Erythroblast (primary cell): ENCODE results near the gene PLIN4.
"Not testable (repeated sequence)": the region's sequence is repeated elsewhere in the genome, so short reads cannot be mapped to it uniquely, and the experiment has no call there.

Experiments
- DNase-seq, 2 experiments: peaks; one replicate each; lab custom pipeline; 2025; lab: John Stamatoyannopoulos, UW
- GATA1 ChIP-seq: IDR thresholded peaks from 2 replicates; pipeline ENCODE4 v1.6.1; 2011; ENCODE audit warnings: low read depth, mild to moderate bottlenecking, control low read depth, low read length, moderate library complexity
- POLR2A ChIP-seq: IDR thresholded peaks from 2 replicates; pipeline ENCODE4 v1.6.1; 2011; ENCODE audit warnings: mild to moderate bottlenecking, low read length

PLIN4 gene

DNA sequence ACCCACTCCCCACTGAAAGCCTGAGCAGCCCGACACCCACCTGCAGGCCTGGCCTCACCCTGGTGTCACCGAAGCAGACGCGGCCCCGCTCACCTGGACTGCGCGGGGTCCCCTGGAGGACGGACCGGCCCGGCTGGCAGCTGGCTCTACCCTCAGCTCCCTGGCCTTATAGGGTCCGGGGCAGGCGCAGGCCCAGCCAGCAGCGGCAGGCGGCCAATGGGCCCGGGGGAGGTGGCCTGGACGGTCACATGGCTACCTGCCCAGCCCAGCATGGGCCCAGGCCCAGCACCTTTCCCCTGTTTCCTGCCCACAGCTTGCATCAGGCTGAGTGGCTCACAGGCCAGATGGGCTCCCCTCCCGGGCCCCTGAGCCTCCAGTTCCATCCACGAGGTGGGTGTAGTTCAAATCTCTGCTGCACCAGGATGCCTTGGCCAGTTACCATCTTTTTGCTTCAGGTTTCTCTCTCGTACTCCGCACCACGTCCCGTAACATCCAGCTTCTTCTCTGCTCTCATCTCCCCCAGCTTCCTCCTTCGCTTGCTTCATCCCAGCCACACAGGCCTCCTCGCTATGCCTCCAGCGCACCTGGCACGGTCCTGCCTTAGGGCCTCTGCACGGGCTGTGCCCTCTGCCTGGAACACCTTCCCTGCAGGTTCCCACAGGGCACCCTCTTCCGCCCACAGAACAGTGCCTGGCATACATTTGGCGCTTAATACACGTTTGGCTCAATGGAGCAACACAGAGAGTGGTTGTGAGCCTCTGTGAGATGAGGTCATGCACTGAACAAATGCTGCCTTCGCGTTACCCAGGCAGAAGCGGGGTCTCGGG lies at the start of gene PLIN4:
Gene PLIN4, minus strand, starts transcription at position 142 of the 827 bp plus-strand sequence. CDS start 214 bp downstream, outside the sequence.
- no peak for TF ChIP-seq POLR2A
- TF ChIP-seq GATA1 = no peak
- no peak for DNase-seq

DNA sequence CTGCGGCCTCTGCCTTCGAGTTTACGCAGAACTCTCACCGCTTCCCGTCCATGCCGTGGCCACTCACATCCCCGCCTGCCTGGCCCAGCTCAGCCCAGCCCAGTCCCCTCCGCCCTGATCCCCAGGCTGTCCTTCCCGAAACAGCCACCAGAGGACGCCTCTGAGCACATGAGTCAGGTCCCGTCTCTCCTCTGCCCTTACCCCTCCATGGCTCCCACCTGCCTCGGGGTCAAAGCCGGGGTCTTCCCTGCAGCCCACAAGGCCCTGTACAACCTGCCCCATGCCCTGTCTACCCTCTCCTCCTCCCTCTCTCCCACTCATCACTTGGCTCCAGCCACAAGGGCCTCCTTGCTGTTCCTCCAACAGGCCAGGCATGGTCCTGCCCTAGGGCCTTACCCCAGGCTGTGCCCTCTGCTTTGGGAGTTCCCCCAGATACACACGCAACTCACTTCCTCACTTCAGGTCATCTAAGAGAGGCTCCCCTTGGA lies 49.3 kb upstream of the PLIN4 start:
- DNase-seq = peak in 1 of 2 experiments; percentile 77
- TF ChIP-seq GATA1 (no peak), POLR2A (no peak)

DNA sequence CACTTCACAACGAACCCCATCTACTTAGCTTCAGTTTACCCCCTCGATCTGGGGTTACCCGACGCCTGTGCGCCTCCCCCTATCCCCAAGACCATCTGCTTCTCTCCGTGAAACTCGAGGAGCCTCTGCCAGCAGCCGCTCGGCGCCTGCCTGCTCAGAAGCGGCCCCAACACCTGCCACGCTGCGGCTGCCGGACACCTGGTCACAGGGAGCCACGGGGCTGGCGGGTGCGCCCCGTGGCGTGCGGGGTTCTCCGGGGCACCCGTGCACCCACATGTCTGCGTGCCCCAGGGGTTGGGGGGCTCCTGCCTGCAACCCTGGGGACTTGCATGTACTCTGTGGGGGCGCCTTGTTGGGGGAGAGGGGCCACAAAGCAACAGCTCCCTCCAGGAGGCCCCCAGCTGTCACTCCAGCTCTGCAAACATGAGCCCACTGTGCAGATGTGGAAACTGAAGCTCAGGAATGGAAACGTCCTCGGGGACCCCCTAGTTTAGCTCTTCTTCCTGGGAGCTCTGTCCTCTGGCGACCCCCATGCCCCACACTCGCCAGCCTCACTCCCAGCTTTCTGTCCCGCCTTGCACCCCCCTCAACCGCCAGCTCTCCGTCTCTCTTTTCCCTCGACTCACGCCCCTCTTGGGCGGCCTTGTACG lies 48.2 kb upstream of the PLIN4 start:
- TF ChIP-seq GATA1 = no peak
- TF ChIP-seq POLR2A = no peak
- DNase-seq = no peak

- DNase-seq = not testable (repeated sequence)
These were observed 45.3 kb upstream of the PLIN4 start for GRCh38 chr19:4563562-4563961.

DNA sequence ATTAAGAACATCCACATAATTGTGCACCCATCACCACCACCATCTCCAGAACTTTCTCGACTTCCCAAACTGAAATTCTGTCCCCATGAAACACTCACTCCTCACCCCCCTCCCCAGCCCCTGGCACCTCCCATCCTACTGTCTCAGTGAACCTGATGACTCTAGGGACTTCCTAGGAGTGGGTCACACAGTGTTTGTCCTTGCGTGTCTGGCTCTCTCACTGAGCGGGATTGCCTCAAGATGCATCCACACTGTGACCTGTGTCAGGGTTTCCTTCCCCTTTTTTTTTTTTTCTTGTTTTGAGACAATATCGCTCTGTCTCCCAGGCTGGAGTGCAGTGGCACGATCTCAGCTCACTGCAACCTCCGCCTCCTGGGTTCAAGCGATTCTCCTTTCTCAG lies 43.8 kb upstream of the PLIN4 start:
- not testable (repeated sequence) for DNase-seq

DNA sequence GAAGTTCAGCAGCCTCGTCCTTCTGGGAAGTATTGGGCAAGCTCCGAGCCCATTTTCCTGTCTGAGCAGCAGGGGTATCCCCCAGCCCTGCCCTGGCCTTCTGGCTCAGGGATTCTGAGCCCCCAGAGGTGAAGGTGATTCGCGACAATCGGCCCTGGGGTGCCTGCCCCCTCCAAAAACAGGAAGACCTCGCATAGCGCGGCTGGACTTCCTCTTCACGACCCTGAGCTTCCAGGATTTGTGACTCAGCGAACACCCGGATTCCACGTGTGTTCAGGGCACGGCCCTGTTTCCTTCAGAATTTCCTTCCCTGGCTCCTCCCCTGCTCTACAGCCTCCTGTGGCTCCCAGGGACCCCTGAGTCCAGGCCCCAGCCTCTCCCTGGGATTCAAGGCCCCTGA lies 41.3 kb upstream of the PLIN4 start, which contains the start of gene SEMA6B:
Gene SEMA6B, minus strand, starts transcription at position 116 of the 400 bp plus-strand sequence. CDS start 1,227 bp downstream, outside the sequence.
- TF ChIP-seq POLR2A (no peak), GATA1 (no peak)
- DNase-seq = no peak

- TF ChIP-seq POLR2A (no peak), GATA1 (no peak)
- DNase-seq = peak in 1 of 2 experiments; percentile 64
These were observed 40.0 kb upstream of the PLIN4 start for GRCh38 chr19:4557971-4558941.

GRCh38 chr19:4557144-4557970 lies 39.1 kb upstream of the PLIN4 start:
- DNase-seq = peak in 1 of 2 experiments; percentile 46

GRCh38 chr19:4556597-4557127 lies 38.4 kb upstream of the PLIN4 start:
- TF ChIP-seq GATA1 (no peak), POLR2A (no peak)
- peak; percentile 83 to 89 for DNase-seq

More at GRCh38 chr19:4557144-4557970, 39.1 kb upstream of the PLIN4 start:
- TF ChIP-seq POLR2A (no peak), GATA1 (no peak)

GRCh38 chr19:4555657-4556561 lies 37.6 kb upstream of the PLIN4 start:
- TF ChIP-seq POLR2A = no peak
- TF ChIP-seq GATA1 = no peak
- DNase-seq = peak; percentile 81 to 90

DNA sequence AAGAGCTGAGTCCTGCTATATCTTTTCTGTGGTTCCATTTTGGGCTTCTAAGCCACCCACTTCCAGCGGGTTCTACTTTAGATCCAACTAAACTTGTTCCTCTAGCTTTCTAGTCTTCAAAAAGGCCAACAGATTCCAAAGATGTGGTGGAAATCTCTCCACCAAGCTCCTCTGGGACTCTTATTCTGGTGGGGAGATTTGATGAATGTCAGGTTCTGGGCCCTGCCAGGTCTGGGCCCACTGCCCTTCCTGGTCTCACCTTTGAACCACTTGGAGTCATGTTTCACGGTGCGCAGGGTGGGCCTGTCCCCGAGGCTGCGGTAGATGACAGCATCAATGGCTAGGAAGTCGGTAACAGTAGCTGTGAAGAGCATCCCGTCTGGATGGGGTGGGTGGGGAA lies 36.4 kb upstream of the PLIN4 start:
- TF ChIP-seq GATA1 = no peak
- TF ChIP-seq POLR2A = no peak
- DNase-seq = no peak
